ENCODE results near the gene STRA8. TPM values are rescaled to one million over a fixed set of nuclear protein-coding genes. Genes with fewer than 3 reads are reported as not detected.

STRA8 gene
- total and polyA plus RNA-seq, 9 donors = not detected

GRCh38 chr7:135290594-135290993 lies 57.0 kb downstream of the STRA8 start:
- Histone ChIP-seq H3K27ac (no peak overlapping the region), H3K36me3 (no peaks in the 10 kb centered on the region), H3K9me3 (no peaks in the 10 kb centered on the region), H3K4me1 (ENCODE audit: insufficient read depth) (no peaks in the 10 kb centered on the region), H3K4me3 (no peak overlapping the region), H3K27me3 (no peaks in the 10 kb centered on the region)
- 88 to 95% (median 89%) methylated on average over 7 of the region's 7 CpGs for WGBS, 3 donors
- TF ChIP-seq EP300 (IDR thresholded peaks at IDR 0.05) (no peak), POLR2A (IDR thresholded peaks at IDR 0.05) (no peak)
- TF ChIP-seq, protein P1, sequence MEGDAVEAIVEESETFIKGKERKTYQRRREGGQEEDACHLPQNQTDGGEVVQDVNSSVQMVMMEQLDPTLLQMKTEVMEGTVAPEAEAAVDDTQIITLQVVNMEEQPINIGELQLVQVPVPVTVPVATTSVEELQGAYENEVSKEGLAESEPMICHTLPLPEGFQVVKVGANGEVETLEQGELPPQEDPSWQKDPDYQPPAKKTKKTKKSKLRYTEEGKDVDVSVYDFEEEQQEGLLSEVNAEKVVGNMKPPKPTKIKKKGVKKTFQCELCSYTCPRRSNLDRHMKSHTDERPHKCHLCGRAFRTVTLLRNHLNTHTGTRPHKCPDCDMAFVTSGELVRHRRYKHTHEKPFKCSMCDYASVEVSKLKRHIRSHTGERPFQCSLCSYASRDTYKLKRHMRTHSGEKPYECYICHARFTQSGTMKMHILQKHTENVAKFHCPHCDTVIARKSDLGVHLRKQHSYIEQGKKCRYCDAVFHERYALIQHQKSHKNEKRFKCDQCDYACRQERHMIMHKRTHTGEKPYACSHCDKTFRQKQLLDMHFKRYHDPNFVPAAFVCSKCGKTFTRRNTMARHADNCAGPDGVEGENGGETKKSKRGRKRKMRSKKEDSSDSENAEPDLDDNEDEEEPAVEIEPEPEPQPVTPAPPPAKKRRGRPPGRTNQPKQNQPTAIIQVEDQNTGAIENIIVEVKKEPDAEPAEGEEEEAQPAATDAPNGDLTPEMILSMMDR (IDR thresholded peaks at IDR 0.05) = no peak
- intact Hi-C loops (cut with DNase I) = no loop called here
- no peak for DNase-seq

DNA sequence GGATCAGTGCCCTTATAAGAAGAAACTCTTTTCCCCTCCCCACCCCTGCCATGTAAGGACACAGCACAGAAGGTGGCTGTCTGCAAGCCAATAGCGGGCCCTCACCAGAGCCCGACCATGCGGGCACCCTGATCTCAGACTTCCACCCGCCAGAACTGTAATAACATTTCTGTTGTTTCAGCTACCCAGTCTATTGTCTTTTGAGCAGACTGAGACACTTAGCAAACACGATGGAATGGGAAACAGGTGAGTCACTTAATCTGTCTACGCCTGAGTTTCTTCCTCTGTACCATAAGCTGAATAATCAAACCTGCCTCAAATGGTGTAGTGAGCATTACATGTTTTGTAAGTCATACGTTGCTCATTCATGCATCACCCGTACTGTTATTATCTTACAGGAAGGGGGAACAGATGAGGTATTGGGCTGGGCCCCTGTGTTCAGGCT lies 58.2 kb downstream of the STRA8 start:
- Histone ChIP-seq H3K9me3 (no peaks in the 10 kb centered on the region), H3K4me1 (ENCODE audit: insufficient read depth) (no peaks in the 10 kb centered on the region), H3K36me3 (no peaks in the 10 kb centered on the region), H3K27ac (no peak overlapping the region), H3K4me3 (no peak overlapping the region), H3K27me3 (no peaks in the 10 kb centered on the region)
- 77 to 83% (median 81%) methylated on average over 8 of the region's 8 CpGs for WGBS, 3 donors
- intact Hi-C loops (cut with DNase I) = no loop called here
- TF ChIP-seq, protein P1 (IDR thresholded peaks at IDR 0.05) = no peak
- TF ChIP-seq POLR2A (IDR thresholded peaks at IDR 0.05) = no peak
- no peak for TF ChIP-seq EP300 (IDR thresholded peaks at IDR 0.05)
- no peak for DNase-seq

GRCh38 chr7:135299235-135299634 lies 65.6 kb downstream of the STRA8 start:
- Histone ChIP-seq H3K9me3 (no peaks in the 10 kb centered on the region), H3K4me3 (no peak overlapping the region), H3K4me1 (ENCODE audit: insufficient read depth) (no peaks in the 10 kb centered on the region), H3K27me3 (no peaks in the 10 kb centered on the region), H3K36me3 (no peaks in the 10 kb centered on the region), H3K27ac (no peak overlapping the region)
- no peak for DNase-seq
- 30 to 46% (median 32%) methylated on average over 6 of the region's 6 CpGs for WGBS, 3 donors
- TF ChIP-seq POLR2A (IDR thresholded peaks at IDR 0.05) (no peak), EP300 (IDR thresholded peaks at IDR 0.05) (no peak)
- TF ChIP-seq, protein P1 (IDR thresholded peaks at IDR 0.05) = no peak
- intact Hi-C loops (cut with DNase I) = no loop called here

DNA sequence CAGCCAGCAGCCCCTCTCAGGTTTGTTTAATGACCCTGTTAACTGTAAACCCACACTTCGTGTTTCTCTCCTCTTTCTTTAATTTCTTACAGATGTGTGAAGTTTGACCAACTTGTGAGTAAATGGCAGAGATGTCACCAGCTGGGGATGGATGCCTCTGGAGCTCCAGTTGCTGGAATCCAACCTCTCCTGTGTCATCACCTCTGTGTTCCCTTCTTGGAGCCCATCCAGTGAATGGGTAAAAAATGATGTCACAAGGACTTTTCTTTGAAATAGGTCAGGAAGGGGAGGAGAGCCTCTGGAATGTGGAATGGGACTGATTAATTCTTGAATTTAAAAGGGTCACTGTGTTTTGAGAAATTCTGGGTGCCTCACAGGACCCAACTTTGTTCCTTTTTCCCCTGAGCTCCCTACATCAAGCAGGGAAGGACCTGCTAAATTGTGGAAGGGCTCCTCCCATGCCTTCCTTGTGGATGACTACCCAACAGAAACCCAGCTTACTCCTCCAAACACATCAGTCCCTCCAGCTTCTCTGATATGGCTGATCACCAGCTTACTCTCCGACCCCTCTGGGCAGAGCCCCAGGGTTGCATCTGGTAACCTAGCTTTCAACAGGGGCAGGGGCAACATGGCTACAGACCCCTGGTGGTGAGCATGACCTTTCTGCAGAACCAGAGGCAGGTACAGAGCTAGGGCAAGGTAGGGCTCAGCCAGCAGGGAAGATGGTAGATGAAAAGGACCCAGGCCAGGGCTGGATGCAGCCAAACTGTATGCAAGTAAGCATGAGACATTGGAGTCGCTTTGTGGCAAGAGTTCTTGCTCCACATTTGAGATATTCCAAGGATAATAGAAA lies 67.5 kb downstream of the STRA8 start:
- intact Hi-C loops (cut with DNase I) = no loop called here
- H3K4me1 ChIP-seq (ENCODE audit: insufficient read depth) = no peaks in the 10 kb centered on the region
- DNase-seq = no peak
- no peaks in the 10 kb centered on the region for H3K27me3 ChIP-seq
- H3K4me3 ChIP-seq = no peak overlapping the region
- H3K27ac ChIP-seq = no peak overlapping the region
- WGBS, 3 donors = 67 to 70% (median 68%) methylated on average over 3 of the region's 3 CpGs
- no peaks in the 10 kb centered on the region for H3K9me3 ChIP-seq
- no peaks in the 10 kb centered on the region for H3K36me3 ChIP-seq
- TF ChIP-seq EP300 (IDR thresholded peaks at IDR 0.05) (no peak), POLR2A (IDR thresholded peaks at IDR 0.05) (no peak)
- TF ChIP-seq, protein P1 (IDR thresholded peaks at IDR 0.05) = no peak

Small RNAs within 50 kb of the gene (microRNA-seq; reads per million reads assigned to microRNA genes)
- 0 to 0.63 (median 0.18) reads per million in 3 donors for gene MIR6509

Small RNAs within 50 kb of the gene (small RNA-seq; reads per million reads assigned to genes)
- gene MIR6509 = 0.15 reads per million

Other genes starting within 250 kb of the STRA8 start
- gene AGBL3, start 247.3 kb upstream of the STRA8 start, total RNA-seq = 1 to 10 TPM; 2.0 to 8.1 (median 4.3) TPM
- 1 to 10 TPM; 2.9 to 4.2 TPM for gene AGBL3, start 247.3 kb upstream of the STRA8 start, polyA plus RNA-seq
- gene TMEM140, start 85.8 kb upstream of the STRA8 start, total RNA-seq = 1 to 10 TPM; 5.9 to 9.3 (median 8.4) TPM
- 10 to 100 TPM; 13.0 to 25.0 TPM for gene TMEM140, start 85.8 kb upstream of the STRA8 start, polyA plus RNA-seq
- gene CYREN, start 63.1 kb upstream of the STRA8 start, total RNA-seq = 10 to 100 TPM; 25.4 to 54.2 (median 40.2) TPM
- 10 to 100 TPM; 21.1 to 24.1 TPM for gene CYREN, start 63.1 kb upstream of the STRA8 start, polyA plus RNA-seq
- gene WDR91, start 22.3 kb upstream of the STRA8 start, total RNA-seq = 10 to 100 TPM; 14.7 to 56.3 (median 32.7) TPM
- gene WDR91, start 22.3 kb upstream of the STRA8 start, polyA plus RNA-seq = 10 to 100 TPM; 12.6 to 17.7 TPM